Activated CD4-positive, CD25-positive, alpha-beta regulatory T cell treated with anti-CD3 and anti-CD28 coated beads, Interleukin-2, amount 50 U/mL, for 24 hours (primary cell): ENCODE measurements around the gene ZNF672.
"Not testable (repeated sequence)": the region's sequence is repeated elsewhere in the genome, so short reads cannot be mapped to it uniquely, and the experiment has no call there.

Experiments
- ATAC-seq, 2 donors: fragments of 150-1000 bp; cut with Tn5 transposase; one replicate each; pipeline ENCODE4 v1.10.0; 2021; ENCODE audit warnings: mild to moderate bottlenecking in 1 of 2, moderate library complexity in 1 of 2

Gene ZNF672

DNA sequence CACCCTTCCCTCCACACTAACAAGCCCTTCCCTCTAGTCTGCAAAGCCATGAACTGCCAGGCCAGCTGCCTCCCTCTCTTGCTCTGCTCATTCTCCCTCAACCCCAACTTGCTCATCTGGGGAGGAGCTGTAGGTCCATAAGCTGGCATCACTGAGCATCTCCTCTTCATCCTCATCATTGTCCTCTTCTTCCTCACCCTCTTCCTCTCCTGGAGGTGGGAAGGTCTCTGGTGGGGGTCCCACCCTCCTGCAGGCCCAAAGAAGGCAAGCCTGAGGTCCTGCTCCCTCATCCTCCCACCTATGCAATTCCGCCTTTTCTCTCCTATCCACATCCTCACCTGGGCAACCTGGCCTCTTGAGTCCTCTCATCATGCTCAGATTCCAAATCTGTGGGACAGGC is 18.2 kb downstream of the ZNF672 start:
- ATAC-seq = no peak

GRCh38 chr1:248857201-248857600 is 19.2 kb downstream of the ZNF672 start:
- no peak for ATAC-seq

- ATAC-seq = no peak
Observed at GRCh38 chr1:248857749-248858095, 19.7 kb downstream of the ZNF672 start.

GRCh38 chr1:248858096-248858890 is 20.3 kb downstream of the ZNF672 start:
- peak; percentile 44 to 48 for ATAC-seq

GRCh38 chr1:248858891-248859889 is 21.2 kb downstream of the ZNF672 start, which contains the start of gene ZNF692:
Gene ZNF692 (minus strand): TSS chr1:248859085. CDS start chr1:248858309, 776 bp downstream.
- ATAC-seq = peak; percentile 90 to 91

DNA sequence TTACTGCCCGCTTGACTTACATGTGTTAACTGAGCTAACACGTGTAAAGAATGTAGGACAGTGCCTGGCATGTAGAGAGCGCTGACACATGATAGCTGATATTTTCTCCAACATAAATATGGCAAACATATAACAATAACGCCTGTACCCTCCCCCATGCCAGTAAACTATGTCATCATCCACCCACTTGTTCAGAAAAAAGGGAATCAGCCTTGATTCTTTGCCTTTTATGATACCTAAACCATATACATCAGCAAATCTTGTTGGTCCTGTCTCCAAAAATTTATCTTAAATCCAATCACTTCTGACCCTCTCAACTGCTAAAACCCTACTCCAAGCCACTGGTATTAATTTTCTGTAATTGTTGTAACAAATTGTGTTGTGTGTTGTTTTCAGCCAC is 22.0 kb downstream of the ZNF672 start:
- ATAC-seq = no peak

DNA sequence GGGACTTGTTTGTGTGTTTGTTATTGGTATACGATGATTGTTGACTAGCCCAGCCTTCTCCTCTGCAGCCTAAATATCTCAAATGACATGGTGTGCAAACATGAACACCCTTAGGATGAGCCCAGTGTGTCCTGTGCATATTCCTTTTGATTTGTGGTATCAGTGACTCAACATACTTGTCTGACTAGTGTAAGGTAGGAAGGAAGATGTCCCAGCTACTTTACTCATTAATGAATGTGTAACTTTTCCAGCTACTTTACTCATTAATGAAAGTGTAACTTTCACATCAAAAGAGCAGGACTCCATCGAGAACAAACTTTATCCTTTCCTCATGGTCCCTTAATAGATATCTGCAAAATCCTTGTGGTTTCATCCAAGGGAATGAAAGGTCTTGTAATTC is 23.6 kb downstream of the ZNF672 start:
- no peak for ATAC-seq

- peak; percentile 4 to 7 for ATAC-seq
Observed at GRCh38 chr1:248862695-248862997, 24.6 kb downstream of the ZNF672 start.

GRCh38 chr1:248862998-248863881 is 25.2 kb downstream of the ZNF672 start:
- ATAC-seq = peak; percentile 57 to 64

DNA sequence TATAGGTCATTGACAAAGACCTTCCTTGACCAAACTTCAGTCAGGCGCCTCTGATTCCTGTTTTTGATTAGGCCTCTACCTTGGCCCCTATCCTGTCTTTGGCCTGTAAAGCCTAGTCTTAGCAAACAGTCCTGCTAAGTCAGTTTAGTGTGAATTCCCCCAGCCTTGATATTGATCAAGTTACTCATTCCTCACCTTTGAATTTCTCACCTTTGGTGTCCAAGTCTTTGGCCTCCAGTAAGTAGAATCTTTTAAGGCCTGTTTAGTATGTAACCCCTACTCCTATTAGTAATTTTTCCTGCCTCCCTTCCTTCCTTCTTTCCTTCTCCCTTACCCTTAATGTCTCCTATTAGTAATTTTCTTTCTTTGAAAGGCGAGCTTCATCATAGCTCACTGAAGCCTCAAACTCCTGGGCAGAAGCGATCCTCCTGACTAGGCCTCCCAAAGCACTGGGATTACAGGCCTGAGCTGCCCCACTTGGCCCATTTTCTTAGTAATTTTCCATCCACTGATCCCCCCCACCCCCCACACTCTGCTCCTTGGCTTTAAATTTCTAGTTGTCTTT is 33.9 kb downstream of the ZNF672 start:
- ATAC-seq = no peak

DNA sequence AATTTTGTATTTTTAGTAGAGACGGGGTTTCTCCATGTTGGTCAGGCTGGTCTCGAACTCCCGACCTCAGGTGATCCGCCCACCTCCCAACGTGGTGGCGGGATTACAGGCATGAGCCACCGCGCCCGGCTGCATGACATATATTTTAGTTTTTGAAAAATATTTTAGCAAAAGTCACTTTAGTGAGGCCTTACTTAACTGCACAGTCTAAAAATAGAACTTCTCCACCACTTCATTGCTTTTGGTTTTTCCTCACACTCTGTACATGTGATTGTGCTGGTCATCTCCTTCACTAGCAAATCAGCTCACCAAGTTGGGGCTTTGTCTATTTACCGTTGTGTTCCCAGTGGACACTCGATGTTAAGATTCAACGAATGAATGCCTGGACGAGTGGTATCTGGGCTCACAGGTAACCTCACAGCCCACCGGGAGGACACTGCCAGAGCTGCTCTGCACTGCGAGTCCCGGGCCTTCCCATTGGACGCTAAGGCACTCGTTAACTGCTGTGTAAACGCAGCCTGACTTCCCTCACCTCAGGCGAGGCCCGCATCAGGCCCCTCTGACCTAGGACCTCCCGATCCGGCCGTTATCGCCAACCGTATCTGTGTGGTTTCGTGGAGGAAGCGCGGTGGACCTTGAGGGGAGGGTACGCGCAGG is 34.9 kb downstream of the ZNF672 start:
- ATAC-seq = peak; percentile 16 to 25

DNA sequence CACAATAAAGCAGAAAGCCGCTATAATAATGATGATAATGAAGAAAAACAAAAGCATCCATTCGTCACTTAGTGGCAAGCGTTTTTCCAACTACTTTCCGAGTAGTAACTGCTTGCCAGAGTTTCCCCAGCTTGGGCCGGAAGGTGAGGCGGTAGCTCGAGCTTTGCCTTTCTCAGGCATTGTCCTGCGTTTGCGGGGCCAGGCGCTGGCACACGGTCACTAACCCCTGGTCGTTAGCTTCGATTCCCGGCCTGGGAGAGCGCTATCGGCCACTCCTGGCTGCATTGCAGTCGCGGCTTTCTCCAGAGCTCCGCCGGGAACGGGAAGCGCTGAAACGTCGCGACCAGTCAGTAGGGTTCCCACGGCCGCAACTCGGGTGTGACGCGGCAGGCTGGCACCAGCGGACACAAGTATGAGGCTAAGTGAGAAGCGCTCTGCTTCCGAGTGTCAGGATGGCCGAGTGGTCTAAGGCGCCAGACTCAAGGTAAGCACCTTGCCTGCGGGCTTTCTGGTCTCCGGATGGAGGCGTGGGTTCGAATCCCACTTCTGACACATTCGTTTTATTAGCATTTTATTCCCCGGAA is 35.5 kb downstream of the ZNF672 start:
- ATAC-seq = peak; percentile 86 to 88

DNA sequence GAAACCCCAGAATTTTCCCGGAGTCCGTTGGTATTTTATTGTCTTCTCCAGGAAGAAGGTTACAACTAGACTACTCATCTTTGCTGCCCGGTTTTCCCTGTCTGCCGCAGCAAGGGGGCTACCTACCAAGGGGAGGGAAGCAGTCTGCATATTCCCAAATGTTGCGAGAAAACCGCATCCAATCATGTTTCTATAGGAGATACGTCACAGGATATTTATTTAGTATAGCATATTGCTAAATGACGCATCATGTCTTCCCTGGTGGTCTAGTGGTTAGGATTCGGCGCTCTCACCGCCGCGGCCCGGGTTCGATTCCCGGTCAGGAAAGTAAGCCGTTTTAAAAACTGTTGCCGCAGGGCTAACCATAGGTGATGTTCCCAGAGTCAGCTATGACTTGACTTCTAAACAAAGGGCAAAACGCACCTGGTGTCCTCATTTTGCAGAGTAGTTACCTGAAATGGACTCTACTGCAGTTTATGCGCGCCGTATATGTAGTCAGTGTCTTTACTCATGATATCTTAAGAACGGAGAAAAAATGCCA is 36.0 kb downstream of the ZNF672 start:
- ATAC-seq = peak; percentile 66 to 75

DNA sequence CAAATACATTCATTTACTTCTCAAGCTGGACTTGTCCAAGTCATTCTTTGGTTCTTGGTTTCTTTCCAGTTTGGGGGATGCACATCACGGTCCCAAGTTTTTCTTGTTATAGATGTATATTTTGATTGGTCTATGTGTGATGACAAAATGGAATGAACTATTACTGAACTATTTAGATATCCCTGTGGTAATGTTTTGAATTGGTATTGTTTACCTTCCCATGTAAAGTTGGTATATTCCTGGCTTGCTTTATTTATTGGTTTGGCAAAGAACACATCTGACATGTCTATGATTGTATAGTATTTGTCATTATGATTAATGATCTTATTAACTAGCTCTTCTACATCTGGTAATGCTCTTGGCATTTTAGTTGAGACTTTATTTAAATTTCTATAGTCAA is 43.2 kb downstream of the ZNF672 start:
- ATAC-seq = no peak

- ATAC-seq = not testable (repeated sequence)
Observed at GRCh38 chr1:248882427-248882826, 44.4 kb downstream of the ZNF672 start.

DNA sequence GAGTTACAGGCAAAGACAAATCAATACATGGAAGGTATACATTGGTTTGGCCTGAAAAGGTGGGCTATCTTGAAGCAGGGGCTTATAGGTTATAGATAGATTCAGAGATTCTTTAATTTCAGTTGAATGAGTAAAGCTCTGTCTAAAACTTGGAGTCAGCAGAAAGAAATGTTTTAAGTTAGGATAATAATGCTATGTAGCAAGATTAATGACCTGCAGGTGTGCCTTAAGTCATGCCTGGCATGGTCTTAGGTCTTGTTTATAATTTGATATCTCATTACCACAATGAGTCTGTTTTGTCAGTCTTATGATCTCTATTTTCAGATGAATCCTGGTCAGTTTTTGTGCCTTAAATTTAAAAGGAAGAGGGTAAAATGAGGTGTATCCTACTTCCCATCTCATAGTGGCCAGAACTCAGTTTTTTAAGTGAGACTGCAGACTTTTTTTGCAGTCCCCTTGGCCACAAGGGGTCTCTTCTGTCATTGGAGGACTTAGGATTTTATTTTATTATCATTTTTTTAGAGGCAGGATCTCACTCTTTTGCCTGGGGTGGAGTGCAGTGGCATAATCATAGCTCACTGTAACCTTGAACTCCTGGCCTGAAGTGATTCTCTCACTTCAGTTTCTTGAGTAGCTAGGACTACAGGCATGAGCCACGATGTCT is 46.7 kb downstream of the ZNF672 start:
- no peak for ATAC-seq

DNA sequence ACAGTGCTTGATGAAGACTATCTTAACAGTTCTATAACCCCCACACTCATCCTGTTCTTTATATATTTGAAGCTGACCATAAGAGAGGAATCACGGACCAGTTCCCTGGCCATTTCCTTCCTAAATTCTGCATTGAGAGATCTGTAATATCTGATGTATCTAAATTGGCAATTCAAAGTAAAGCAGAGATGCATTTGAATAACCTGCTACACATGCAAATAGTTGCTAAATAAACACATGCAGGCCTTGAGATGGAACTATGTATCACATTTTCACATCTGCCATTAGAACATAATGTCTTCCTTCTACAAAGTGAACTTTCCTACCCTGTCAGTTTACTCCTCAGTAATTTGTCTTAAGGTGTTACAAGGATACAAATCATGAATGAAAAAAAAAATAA is 47.6 kb downstream of the ZNF672 start:
- no peak for ATAC-seq

GRCh38 chr1:248886237-248886895 is 48.3 kb downstream of the ZNF672 start:
- no peak for ATAC-seq

GRCh38 chr1:248889914-248890243 is 51.9 kb downstream of the ZNF672 start:
- not testable (repeated sequence) for ATAC-seq
